H1 (cell line): ENCODE results near the gene PLPPR1. TPM values are rescaled to one million over a fixed set of nuclear protein-coding genes. Genes with fewer than 3 reads are reported as not detected.
A peak's percentile ranks its signal among the peaks of the same experiment; 100 is the strongest.

ENCODE experiments used
- CTCF ChIA-PET: fragments of 300-600 bp; sonication (Branson Sonifier 250); formaldehyde crosslinking; loops from one replicate; lab custom pipeline; 2021; ENCODE audit not compliant: partially characterized antibody; lab: Charles Lee
- POLR2A ChIA-PET: fragments of 300-600 bp; sonication (Branson Sonifier 250); formaldehyde crosslinking; loops from one replicate; lab custom pipeline; 2021; ENCODE audit warnings: inconsistent platforms; ENCODE audit not compliant: partially characterized antibody; lab: Charles Lee
- DNase-seq, 2 experiments: peaks; one replicate each; pipeline versions ENCODE4 v3.0.0 to v3.0.0-alpha.2; 2010 to 2022; ENCODE audit warnings: low spot score in 2 of 2, low read depth in 1 of 2, mixed read lengths in 1 of 2
- FAIRE-seq: peaks from 2 replicates; lab custom pipeline; 2011; peaks lifted over from hg19 to GRCh38; lab: Jason Lieb, UNC
- H2AFZ ChIP-seq: 2 replicates; pipeline ENCODE4 v1.8.1; 2012; ENCODE audit warnings: low read length, inconsistent platforms
- H2AK5ac ChIP-seq: 2 replicates; pipeline ENCODE4 v1.6.1; 2013; ENCODE audit warnings: low read depth, low read length
- H2BK120ac ChIP-seq: replicated peaks from 2 replicates; pipeline ENCODE3; 2013; ENCODE audit warnings: low read depth, low read length, inconsistent platforms
- H2BK12ac ChIP-seq: 2 replicates; pipeline ENCODE4 v1.6.1; 2013; ENCODE audit warnings: low read depth, low read length
- H2BK15ac ChIP-seq: 2 replicates; pipeline ENCODE4 v1.6.1; 2013; ENCODE audit warnings: low read length
- H2BK20ac ChIP-seq: 2 replicates; pipeline ENCODE4 v1.6.1; 2013; ENCODE audit warnings: low read length
- H2BK5ac ChIP-seq: 2 replicates; pipeline ENCODE4 v1.6.1; 2013; ENCODE audit warnings: low read depth, low read length
- H3K14ac ChIP-seq: 2 replicates; pipeline ENCODE4 v1.6.1; 2013; ENCODE audit warnings: inconsistent platforms; ENCODE audit not compliant: insufficient read length
- H3K18ac ChIP-seq: 2 replicates; pipeline ENCODE4 v1.6.1; 2013; ENCODE audit warnings: low read length; ENCODE audit errors: extremely low read depth
- H3K23ac ChIP-seq: 2 replicates; pipeline ENCODE4 v1.6.1; 2013; ENCODE audit warnings: inconsistent platforms; ENCODE audit not compliant: insufficient read length
- H3K23me2 ChIP-seq: 2 replicates; pipeline ENCODE4 v1.6.1; 2013; ENCODE audit warnings: low read depth, low read length
- H3K27ac ChIP-seq: 2 replicates; pipeline ENCODE4 v1.6.1; 2011; ENCODE audit warnings: low read depth, low read length, inconsistent platforms
- H3K27me3 ChIP-seq, 4 experiments: replicated peaks in 1 of 4; 1 replicate in 1 of 4; 2 replicates in 3 of 4; pipeline versions ENCODE4 v1.6.1 to v1.8.1; 2011 to 2013; ENCODE audit warnings: low read length in 3 of 4, mild to moderate bottlenecking in 3 of 4, inconsistent platforms in 2 of 4, mixed read lengths in 2 of 4, moderate library complexity in 1 of 4; ENCODE audit not compliant: control insufficient read depth in 3 of 4, insufficient read depth in 3 of 4; ENCODE audit errors: extremely low read depth in 1 of 4
- H3K36me3 ChIP-seq, 4 experiments: 2 replicates each; pipeline versions ENCODE4 v1.6.1 to v1.8.1; 2011 to 2013; ENCODE audit warnings: mild to moderate bottlenecking in 4 of 4, low read length in 3 of 4, moderate library complexity in 2 of 4, control low read depth in 1 of 4, inconsistent platforms in 1 of 4; ENCODE audit not compliant: insufficient read depth in 4 of 4, control insufficient read depth in 2 of 4
- H3K4ac ChIP-seq: replicated peaks from 2 replicates; pipeline ENCODE3; 2013; ENCODE audit warnings: low read length, low read depth, mixed read lengths, inconsistent platforms; ENCODE audit not compliant: insufficient read length
- H3K4me1 ChIP-seq, 4 experiments: replicated peaks in 1 of 4; 1 replicate in 1 of 4; 2 replicates in 3 of 4; pipeline versions ENCODE4 v1.6.1 to v1.8.1; 2011 to 2013; ENCODE audit warnings: low read length in 3 of 4, inconsistent platforms in 2 of 4, mixed read lengths in 1 of 4; ENCODE audit not compliant: insufficient read depth in 4 of 4, control insufficient read depth in 3 of 4
- H3K4me2 ChIP-seq, 2 experiments: 2 replicates each; pipeline versions ENCODE4 v1.6.1 to v1.8.1; 2011 to 2013; ENCODE audit warnings: low read depth in 2 of 2, low read length in 2 of 2, control low read depth in 1 of 2, inconsistent platforms in 1 of 2, mild to moderate bottlenecking in 1 of 2; ENCODE audit not compliant: insufficient read depth in 1 of 2
- H3K4me3 ChIP-seq, 4 experiments: fragments of 200-600, 300-600 bp in 1 of 4; sonication (generic), shearing (Covaris generic), sonication (Bioruptor Twin) in 1 of 4; 2 replicates each; pipeline versions ENCODE4 v1.5.1 to v1.8.1; 2011 to 2016; ENCODE audit warnings: low read length in 4 of 4, low read depth in 3 of 4, control low read depth in 2 of 4, inconsistent platforms in 2 of 4, mild to moderate bottlenecking in 2 of 4, mixed read lengths in 1 of 4, moderate library complexity in 1 of 4; ENCODE audit not compliant: insufficient read depth in 2 of 4; ENCODE audit errors: extremely low read depth in 1 of 4
- H3K56ac ChIP-seq: replicated peaks from 2 replicates; pipeline ENCODE3; 2013; ENCODE audit warnings: low read depth, mild to moderate bottlenecking, mixed read lengths, low read length, inconsistent platforms; ENCODE audit not compliant: insufficient read length
- H3K79me1 ChIP-seq: 2 replicates; pipeline ENCODE4 v1.6.1; 2013; ENCODE audit warnings: low read depth, low read length, control low read depth
- H3K79me2 ChIP-seq, 2 experiments: 2 replicates each; pipeline versions ENCODE4 v1.6.1 to v1.8.1; 2012 to 2013; ENCODE audit warnings: low read length in 2 of 2, mild to moderate bottlenecking in 2 of 2, inconsistent platforms in 1 of 2; ENCODE audit not compliant: insufficient read depth in 2 of 2, control insufficient read depth in 1 of 2
- H3K9ac ChIP-seq, 4 experiments: replicated peaks in 1 of 4; 1 replicate in 1 of 4; 2 replicates in 3 of 4; pipeline versions ENCODE4 v1.6.1 to v1.8.1; 2011 to 2013; ENCODE audit warnings: low read depth in 3 of 4, low read length in 3 of 4, control low read depth in 2 of 4, mild to moderate bottlenecking in 2 of 4, moderate library complexity in 2 of 4, inconsistent platforms in 1 of 4; ENCODE audit errors: extremely low read depth in 1 of 4
- H3K9me3 ChIP-seq, 2 experiments: 2 replicates each; pipeline versions ENCODE4 v1.6.1 to v1.8.1; 2012 to 2013; ENCODE audit warnings: mild to moderate bottlenecking in 2 of 2, moderate library complexity in 2 of 2, control low read depth in 1 of 2, inconsistent platforms in 1 of 2, low read depth in 1 of 2, low read length in 1 of 2, mixed read lengths in 1 of 2; ENCODE audit not compliant: insufficient read depth in 2 of 2
- H4K20me1 ChIP-seq, 2 experiments: replicated peaks in 1 of 2; 2 replicates each; pipeline versions ENCODE3 to v1.8.1; 2011 to 2013; ENCODE audit warnings: inconsistent platforms in 2 of 2, low read length in 2 of 2, mild to moderate bottlenecking in 1 of 2; ENCODE audit not compliant: insufficient read depth in 2 of 2, control insufficient read depth in 1 of 2
- H4K5ac ChIP-seq: 2 replicates; pipeline ENCODE4 v1.6.1; 2013; ENCODE audit warnings: low read length, low read depth, mixed read lengths, inconsistent platforms; ENCODE audit not compliant: insufficient read length
- H4K8ac ChIP-seq: 2 replicates; pipeline ENCODE4 v1.8.0; 2013; ENCODE audit warnings: mild to moderate bottlenecking, moderate library complexity, low read length, inconsistent platforms; ENCODE audit not compliant: insufficient read depth; ENCODE audit errors: extremely low read depth
- H4K91ac ChIP-seq: replicated peaks from 2 replicates; pipeline ENCODE3; 2013; ENCODE audit warnings: low read length, mixed read lengths, inconsistent platforms; ENCODE audit not compliant: insufficient read length
- ATF3 ChIP-seq: IDR thresholded peaks from 2 replicates; pipeline ENCODE4 v1.6.1; 2011; ENCODE audit warnings: low read depth, mild to moderate bottlenecking, low read length; ENCODE audit not compliant: insufficient read depth
- JUN ChIP-seq: IDR thresholded peaks from 2 replicates; pipeline ENCODE4 v1.6.1; 2011; ENCODE audit warnings: low read depth, mild to moderate bottlenecking, improper control_type of control experiment, low read length
- POLR2AphosphoS5 ChIP-seq: IDR thresholded peaks from 2 replicates; pipeline ENCODE4 v1.6.1; 2011; ENCODE audit warnings: low read depth, low read length
- SRF ChIP-seq: IDR thresholded peaks from 2 replicates; pipeline ENCODE4 v1.6.1; 2011; ENCODE audit warnings: mild to moderate bottlenecking, low read depth, low read length, moderate library complexity
- TAF7 ChIP-seq: optimal IDR thresholded peaks from 2 replicates; pipeline ENCODE3; 2011; ENCODE audit warnings: low read depth, mild to moderate bottlenecking, inconsistent platforms, low read length, moderate library complexity, borderline replicate concordance
- WGBS, 2 experiments: shearing (Covaris generic) in 1 of 2; methylation state at CpG; one replicate each; pipeline versions ENCODE4 v1.1.6 to v1.1.7; 2013 to 2015; ENCODE audit warnings: low lambda C conversion rate in 2 of 2, mixed read lengths in 2 of 2, inconsistent platforms in 1 of 2, low coverage in 1 of 2, missing lambda C conversion rate in 1 of 2; ENCODE audit not compliant: insufficient replicate concordance in 2 of 2, insufficient coverage in 1 of 2, insufficient read length in 1 of 2; ENCODE audit errors: extremely low coverage in 1 of 2, missing lambda C conversion rate in 1 of 2; 5-methylcytosine and 5-hydroxymethylcytosine counted together
- long read RNA-seq, 2 experiments: library from RNA in 1 of 2; library from capped mRNA in 1 of 2; stranded (forward); transcript quantifications; one replicate each; pipeline ENCODE4 v2.0.0, GENCODE V29; 2021; ENCODE audit warnings: inconsistent platforms in 1 of 2
- polyA minus RNA-seq, 3 experiments: library from RNA; depleted of rRNA, polyadenylated mRNA; stranded (reverse); fragments of >200 nt; gene quantifications; 1 replicate in 2 of 3; 2 replicates in 1 of 3; pipeline ENCODE4 v1.2.3, GENCODE V29; 2011
- polyA plus RNA-seq, 7 experiments: library from polyadenylated mRNA; depleted of rRNA in 3 of 7; stranded (reverse) in 5 of 7; unstranded in 2 of 7; fragments of >200 nt in 5 of 7; fragments of 200-250 nt in 2 of 7; gene quantifications; 1 replicate in 5 of 7; 2 replicates in 1 of 7; 4 replicates in 1 of 7; pipeline versions ENCODE4 v1.2.1 to v1.2.3, GENCODE V29; 2011 to 2013; ENCODE audit warnings: missing spikeins in 2 of 7, mixed read lengths in 2 of 7
- total RNA-seq: library from RNA; stranded (reverse); fragmentation: NEBNext Ultra II Directional; extraction: Animal tissue kit (Norgen Biotek cat#: 25700); gene quantifications from 2 replicates; pipeline ENCODE4 v1.2.1, GENCODE V29; 2021
- TF ChIP-seq, protein P1 (sequence below): IDR thresholded peaks from 2 replicates; pipeline ENCODE4 v1.6.1; 2012; ENCODE audit warnings: low read length, inconsistent platforms

Gene PLPPR1
- total RNA-seq (1.2 and 1.4 TPM in 2 replicates), polyA plus RNA-seq (2011; rRNA removed) (1.0 and 1.8 TPM in 2 replicates), polyA minus RNA-seq (2011; rRNA and poly(A)+ RNA removed) (3.2 and 4.3 TPM in 2 replicates)
- 1.3 TPM for polyA plus RNA-seq (2011; cell fraction: cytosol; rRNA removed)
- polyA plus RNA-seq (2011; cell fraction: nucleus; rRNA removed): 1.2 TPM
- 1.2 to 3.3 TPM (median 2.0 TPM) in 4 replicates for polyA plus RNA-seq (2012, experiment 1 of 2)
- 0.39 TPM for polyA plus RNA-seq (2012, experiment 2 of 2)
- 1.3 TPM for polyA plus RNA-seq (2013, experiment 1 of 2)
- 1.4 TPM for polyA plus RNA-seq (2013, experiment 2 of 2)
- 1.3 TPM for polyA minus RNA-seq (2011; cell fraction: cytosol; rRNA and poly(A)+ RNA removed)
- polyA minus RNA-seq (2011; cell fraction: nucleus; rRNA and poly(A)+ RNA removed): 3.4 TPM
- long read RNA-seq, experiment 1: 0 reads
- long read RNA-seq, experiment 2: 0 reads

DNA sequence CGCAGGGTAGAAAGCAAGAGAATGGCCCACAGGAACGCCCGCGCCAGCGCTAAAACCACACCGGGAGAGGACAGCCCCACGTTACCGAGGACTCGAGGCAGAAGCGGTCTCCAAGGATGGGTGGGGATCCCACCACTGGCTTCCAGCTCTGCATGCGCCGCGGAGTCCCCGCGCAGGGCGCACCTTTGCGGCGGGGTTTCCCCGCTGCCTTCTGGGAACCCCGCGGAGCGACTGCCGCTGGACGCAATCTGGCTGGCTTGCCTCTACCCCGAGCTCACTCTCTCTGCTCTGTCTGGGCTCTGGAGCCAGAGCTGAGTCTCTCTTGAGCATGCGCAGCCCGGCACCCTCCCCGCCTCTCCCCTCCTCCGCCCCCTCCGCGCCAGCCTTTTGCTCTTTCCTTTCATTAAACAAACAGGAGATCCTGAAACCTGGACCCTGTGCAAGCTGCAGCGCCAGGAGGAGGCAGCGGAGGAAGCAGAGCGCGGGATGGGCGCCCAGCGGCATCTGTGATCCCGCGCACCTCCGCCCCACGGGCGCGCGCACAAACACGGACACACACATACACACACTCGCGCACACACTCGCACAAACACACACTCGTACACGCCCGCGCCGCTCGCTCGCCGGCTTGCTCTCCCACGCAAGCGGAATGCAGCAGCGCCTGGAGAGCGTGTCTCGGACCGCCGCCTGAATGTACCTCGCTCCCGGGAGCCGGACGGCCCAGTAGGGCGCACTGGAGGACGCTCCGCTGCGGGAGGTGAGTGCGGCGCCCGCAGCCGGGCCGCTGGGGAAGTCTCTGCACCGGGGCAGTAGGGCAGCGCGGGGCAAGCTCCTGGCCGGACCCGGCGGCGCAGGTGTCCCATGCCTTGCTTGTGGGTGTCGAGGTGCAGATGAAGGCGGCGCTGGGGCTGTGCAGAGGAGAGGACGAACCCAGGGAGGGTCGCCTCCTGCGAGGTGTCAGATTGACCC is at the start of gene PLPPR1:
TSS of gene PLPPR1 (plus strand) at position 382 of the 969 bp plus-strand sequence.
- Histone ChIP-seq H3K23ac (no peak within 1 kb of the TSS), H2BK12ac (peak within 1 kb of the TSS; percentile 53; the same call in 1 of the 2 replicates), H3K79me2 (no peaks in the 10 kb centered on the region), H2BK20ac (0 out of 2 replicates have a peak within 1 kb of the TSS, but pooled peaks have one; percentile 92), H3K4me3 (peak within 1 kb of the TSS; percentile 61 to 92 (median 79)), H4K91ac (peak within 1 kb of the TSS; percentile 29), H3K27me3 (peaks cover 14 to 42% (median 33%) of the 10 kb centered on the region in 4 experiments), H3K23me2 (peaks cover 19% of the 10 kb centered on the region), H3K18ac (peak within 1 kb of the TSS; percentile 26; the same call in 1 of the 2 replicates), H3K36me3 (no peaks in the 10 kb centered on the region), H2BK5ac (peak within 1 kb of the TSS; percentile 18; the same call in 1 of the 2 replicates), H4K20me1 (no peaks in the 10 kb centered on the region), H3K4ac (no peak within 1 kb of the TSS), H3K14ac (no peak within 1 kb of the TSS), H4K5ac (no peak within 1 kb of the TSS), H3K4me1 (peaks cover 3 to 12% (median 7%) of the 10 kb centered on the region in 4 experiments; a peak in 4 of 7 replicates), H2AFZ (peak within 1 kb of the TSS; percentile 99), H3K9me3 (no peaks in the 10 kb centered on the region), H3K79me1 (no peaks in the 10 kb centered on the region), H4K8ac (peak within 1 kb of the TSS; percentile 81; the same call in 1 of the 2 replicates), H2BK15ac (no peak within 1 kb of the TSS; the same call in 1 of the 2 replicates), H2BK120ac (peak within 1 kb of the TSS; percentile 52), H3K9ac (peak within 1 kb of the TSS; percentile 31 to 64 (median 48); a peak in 5 of 7 replicates), H3K4me2 (peak within 1 kb of the TSS; percentile 93 to 97), H2AK5ac (no peak within 1 kb of the TSS), H3K56ac (peak within 1 kb of the TSS; percentile 17), H3K27ac (no peak within 1 kb of the TSS)
- CTCF ChIA-PET: interaction anchor here (0.9 kb wide), 1 partner anchor 14 kb away, joined by 3 read pairs; no protein-coding TSS in a partner anchor
- FAIRE-seq (no peak), DNase-seq (peak; percentile 47 to 85)
- 1% methylated on average over 72 of the region's 89 CpGs; no CpG with 5 or more reads in 1 of the 2 experiments for WGBS, 2 experiments
- POLR2A ChIA-PET: no interaction called here
- TF ChIP-seq, protein P1, sequence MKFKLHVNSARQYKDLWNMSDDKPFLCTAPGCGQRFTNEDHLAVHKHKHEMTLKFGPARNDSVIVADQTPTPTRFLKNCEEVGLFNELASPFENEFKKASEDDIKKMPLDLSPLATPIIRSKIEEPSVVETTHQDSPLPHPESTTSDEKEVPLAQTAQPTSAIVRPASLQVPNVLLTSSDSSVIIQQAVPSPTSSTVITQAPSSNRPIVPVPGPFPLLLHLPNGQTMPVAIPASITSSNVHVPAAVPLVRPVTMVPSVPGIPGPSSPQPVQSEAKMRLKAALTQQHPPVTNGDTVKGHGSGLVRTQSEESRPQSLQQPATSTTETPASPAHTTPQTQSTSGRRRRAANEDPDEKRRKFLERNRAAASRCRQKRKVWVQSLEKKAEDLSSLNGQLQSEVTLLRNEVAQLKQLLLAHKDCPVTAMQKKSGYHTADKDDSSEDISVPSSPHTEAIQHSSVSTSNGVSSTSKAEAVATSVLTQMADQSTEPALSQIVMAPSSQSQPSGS: no peak
- TF ChIP-seq SRF: no peak
- TF ChIP-seq JUN: no peak
- TF ChIP-seq ATF3: no peak
- TF ChIP-seq POLR2AphosphoS5: no peak
- TF ChIP-seq TAF7: no peak
